IMR-90 (cell line): Measurements from ENCODE around the gene ZACN. TPM values are rescaled to one million over a fixed set of nuclear protein-coding genes. Genes with fewer than 3 reads are reported as not detected.

Source experiments
- ATAC-seq: fragments of 200-7000 bp; cut with Tn5 transposase; 2 replicates; pipeline ENCODE4 v1.9.1; 2020; ENCODE audit warnings: low read depth, mild to moderate bottlenecking, moderate library complexity
- BruUV-seq: library from RNA; stranded (reverse); fragments of 400-500 nt; replicated peaks from 2 replicates; lab custom pipeline; 2021; lab: Mats Ljungman, UMichigan
- CTCF ChIA-PET: fragments of 300-600 bp; formaldehyde crosslinking; extraction: SDS; loops from one replicate; lab custom pipeline; 2021; ENCODE audit warnings: antibody characterized with exemption; lab: Yijun Ruan, JAX
- POLR2A ChIA-PET: fragments of 300-600 bp; sonication (Branson Sonifier 250); formaldehyde crosslinking; loops from one replicate; lab custom pipeline; 2022; ENCODE audit warnings: antibody characterized with exemption; ENCODE audit not compliant: unreplicated experiment; lab: Charles Lee
- DNase-seq: peaks from one replicate; pipeline ENCODE4 v3.0.0; 2013
- H2AFZ ChIP-seq: replicated peaks from 2 replicates; pipeline ENCODE3; 2013; ENCODE audit warnings: low read length, mild to moderate bottlenecking; ENCODE audit not compliant: poor library complexity
- H2AK5ac ChIP-seq: 2 replicates; pipeline ENCODE4 v1.6.1; 2013; ENCODE audit warnings: low read depth, low read length, inconsistent platforms
- H2AK9ac ChIP-seq: replicated peaks from 2 replicates; pipeline ENCODE3; 2013; ENCODE audit warnings: mild to moderate bottlenecking, low read depth, low read length, moderate library complexity; ENCODE audit not compliant: poor library complexity
- H2BK120ac ChIP-seq: 2 replicates; pipeline ENCODE4 v1.6.1; 2013; ENCODE audit warnings: low read depth, low read length, inconsistent platforms
- H2BK15ac ChIP-seq: 3 replicates; pipeline ENCODE4 v1.6.1; 2013; ENCODE audit warnings: low read depth, low read length, inconsistent platforms
- H2BK20ac ChIP-seq: 2 replicates; pipeline ENCODE4 v1.6.1; 2013; ENCODE audit warnings: low read depth, mild to moderate bottlenecking, inconsistent platforms, low read length, moderate library complexity
- H2BK5ac ChIP-seq: 2 replicates; pipeline ENCODE4 v1.6.1; 2013; ENCODE audit warnings: mild to moderate bottlenecking, low read depth, low read length, inconsistent platforms; ENCODE audit not compliant: poor library complexity, severe bottlenecking
- H3K14ac ChIP-seq: replicated peaks from 2 replicates; pipeline ENCODE4 v1.6.1; 2013; ENCODE audit warnings: low read depth, low read length, inconsistent platforms
- H3K18ac ChIP-seq: 2 replicates; pipeline ENCODE4 v1.6.1; 2013; ENCODE audit warnings: low read depth, low read length, control low read depth
- H3K23ac ChIP-seq: 2 replicates; pipeline ENCODE4 v1.6.1; 2013; ENCODE audit warnings: low read depth, low read length, inconsistent platforms
- H3K27ac ChIP-seq: 2 replicates; pipeline ENCODE4 v1.5.1; 2013; ENCODE audit warnings: mild to moderate bottlenecking, control low read depth, low read length; ENCODE audit not compliant: insufficient read depth
- H3K27me3 ChIP-seq: 2 replicates; pipeline ENCODE4 v1.6.1; 2013; ENCODE audit warnings: low read length; ENCODE audit not compliant: control insufficient read depth, insufficient read depth
- H3K36me3 ChIP-seq: 2 replicates; pipeline ENCODE4 v1.6.1; 2013; ENCODE audit warnings: low read length, mixed read lengths; ENCODE audit not compliant: control insufficient read depth, insufficient read depth
- H3K4ac ChIP-seq: 2 replicates; pipeline ENCODE4 v1.6.1; 2013; ENCODE audit warnings: low read depth, low read length, inconsistent platforms
- H3K4me1 ChIP-seq: 2 replicates; pipeline ENCODE4 v1.6.1; 2013; ENCODE audit warnings: low read length, mixed read lengths; ENCODE audit not compliant: control insufficient read depth, insufficient read depth
- H3K4me2 ChIP-seq: 2 replicates; pipeline ENCODE4 v1.6.1; 2013; ENCODE audit warnings: low read depth, mild to moderate bottlenecking, control low read depth, low read length, moderate library complexity
- H3K4me3 ChIP-seq: 2 replicates; pipeline ENCODE4 v1.5.1; 2013; ENCODE audit warnings: low read depth, mild to moderate bottlenecking, control low read depth, low read length, moderate library complexity; ENCODE audit not compliant: insufficient read depth
- H3K56ac ChIP-seq: 2 replicates; pipeline ENCODE4 v1.6.1; 2013; ENCODE audit warnings: low read length, inconsistent platforms; ENCODE audit not compliant: insufficient read depth; ENCODE audit errors: extremely low read depth
- H3K79me1 ChIP-seq, 2 experiments: 2 replicates each; pipeline ENCODE4 v1.6.1; 2013; ENCODE audit warnings: low read length in 2 of 2, inconsistent platforms in 1 of 2, low read depth in 1 of 2
- H3K9ac ChIP-seq: 2 replicates; pipeline ENCODE4 v1.6.1; 2013; ENCODE audit warnings: low read depth, low read length, control low read depth
- H3K9me1 ChIP-seq: 2 replicates; pipeline ENCODE4 v1.6.1; 2013; ENCODE audit warnings: low read length, inconsistent platforms; ENCODE audit not compliant: insufficient read depth
- H3K9me3 ChIP-seq: 2 replicates; pipeline ENCODE4 v1.6.1; 2013; ENCODE audit warnings: low read length; ENCODE audit not compliant: control insufficient read depth, insufficient read depth
- H4K20me1 ChIP-seq: 2 replicates; pipeline ENCODE4 v1.6.1; 2013; ENCODE audit warnings: low read length, inconsistent platforms; ENCODE audit not compliant: insufficient read depth
- H4K5ac ChIP-seq: 2 replicates; pipeline ENCODE4 v1.6.1; 2013; ENCODE audit warnings: mild to moderate bottlenecking, low read depth, low read length, control low read depth
- H4K8ac ChIP-seq, 2 experiments: 2 replicates each; pipeline ENCODE4 v1.6.1; 2013; ENCODE audit warnings: low read depth in 2 of 2, low read length in 2 of 2, control low read depth in 1 of 2, inconsistent platforms in 1 of 2
- H4K91ac ChIP-seq: 2 replicates; pipeline ENCODE4 v1.6.1; 2013; ENCODE audit warnings: low read depth, low read length, inconsistent platforms; ENCODE audit not compliant: insufficient read depth
- BHLHE40 ChIP-seq: fragments of 150-350 bp; IDR thresholded peaks from 2 replicates; pipeline ENCODE4 v1.6.1; 2016; ENCODE audit warnings: mild to moderate bottlenecking, low read depth, low read length
- CEBPB ChIP-seq: IDR thresholded peaks from 2 replicates; pipeline ENCODE4 v1.6.1; 2012; ENCODE audit warnings: low read depth, low read length, improper control_type of control experiment
- FOS ChIP-seq: fragments of 150-350 bp; IDR thresholded peaks from 2 replicates; pipeline ENCODE4 v1.6.1; 2016; ENCODE audit warnings: low read depth, low read length
- MAFK ChIP-seq: IDR thresholded peaks from 2 replicates; pipeline ENCODE4 v1.6.1; 2012; ENCODE audit warnings: low read depth, low read length, improper control_type of control experiment
- POLR2A ChIP-seq: IDR thresholded peaks from 2 replicates; pipeline ENCODE4 v1.6.1; 2012; ENCODE audit warnings: mild to moderate bottlenecking, low read depth, low read length
- RAD21 ChIP-seq: IDR thresholded peaks from 2 replicates; pipeline ENCODE4 v1.6.1; 2012; ENCODE audit warnings: low read length, improper control_type of control experiment
- RFX5 ChIP-seq: IDR thresholded peaks from 2 replicates; pipeline ENCODE4 v1.8.0; 2012; ENCODE audit warnings: low read depth, mild to moderate bottlenecking, low read length, moderate library complexity
- SMC3 ChIP-seq: fragments of 150-350 bp; IDR thresholded peaks from 2 replicates; pipeline ENCODE4 v1.6.1; 2016; ENCODE audit warnings: low read depth, mild to moderate bottlenecking, antibody characterized with exemption, low read length, moderate library complexity
- WGBS, 2 experiments: methylation state at CpG; one replicate each; pipeline versions ENCODE4 v1.1.5 to v1.1.7; 2013; ENCODE audit warnings: missing lambda C conversion rate in 2 of 2; ENCODE audit not compliant: insufficient read length in 1 of 2; ENCODE audit errors: extremely low coverage in 2 of 2; 5-methylcytosine and 5-hydroxymethylcytosine counted together
- dilution Hi-C: fragments of 300-500 bp; cut with HindIII; formaldehyde crosslinking; loops from one replicate; pipeline ENCODE4 v1.14.3; 2018; ENCODE audit warnings: low sequenced_read_pairs; ENCODE audit not compliant: unreplicated experiment
- in situ Hi-C: fragments of 300-500 bp; cut with MboI; formaldehyde crosslinking; loops from 3 replicates; pipeline ENCODE4 v1.14.3; 2019; ENCODE audit warnings: low sequenced_read_pairs, inconsistent platforms, mixed read lengths
- intact Hi-C: fragments of 100-400 bp; cut with micrococcal nuclease; formaldehyde crosslinking; loops from 2 replicates; pipeline ENCODE4 v1.10.0; 2022
- polyA plus RNA-seq, 3 experiments: library from polyadenylated mRNA; depleted of rRNA; stranded (reverse); fragments of >200 nt; gene quantifications; 2 replicates each; pipeline ENCODE4 v1.2.3, GENCODE V29; 2012; ENCODE audit warnings: low replicate concordance in 1 of 3
- total RNA-seq: library from RNA; depleted of rRNA; stranded (reverse); fragments of >200 nt; gene quantifications from 2 replicates; pipeline ENCODE4 v1.2.3, GENCODE V29; 2012
- TF ChIP-seq, protein P1 (sequence below): conservative IDR thresholded peaks from 2 replicates; pipeline ENCODE4 v1.5.1; 2012; ENCODE audit warnings: mild to moderate bottlenecking, low read depth, low read length, improper control_type of control experiment
- TF ChIP-seq, protein P2 (sequence below): fragments of 150-350 bp; IDR thresholded peaks from 2 replicates; pipeline ENCODE4 v1.6.1; 2016; ENCODE audit warnings: low read depth, mild to moderate bottlenecking, low read length, moderate library complexity, borderline replicate concordance
- TF ChIP-seq, protein P3 (sequence below): fragments of 150-350 bp; IDR thresholded peaks from 2 replicates; pipeline ENCODE4 v1.6.1; 2017; ENCODE audit warnings: mild to moderate bottlenecking, antibody characterized with exemption, low read length, low read depth

ZACN gene
- total and polyA plus RNA-seq, 2 of the 4 experiments (the other 2 are of a cell fraction) = not detected

DNA sequence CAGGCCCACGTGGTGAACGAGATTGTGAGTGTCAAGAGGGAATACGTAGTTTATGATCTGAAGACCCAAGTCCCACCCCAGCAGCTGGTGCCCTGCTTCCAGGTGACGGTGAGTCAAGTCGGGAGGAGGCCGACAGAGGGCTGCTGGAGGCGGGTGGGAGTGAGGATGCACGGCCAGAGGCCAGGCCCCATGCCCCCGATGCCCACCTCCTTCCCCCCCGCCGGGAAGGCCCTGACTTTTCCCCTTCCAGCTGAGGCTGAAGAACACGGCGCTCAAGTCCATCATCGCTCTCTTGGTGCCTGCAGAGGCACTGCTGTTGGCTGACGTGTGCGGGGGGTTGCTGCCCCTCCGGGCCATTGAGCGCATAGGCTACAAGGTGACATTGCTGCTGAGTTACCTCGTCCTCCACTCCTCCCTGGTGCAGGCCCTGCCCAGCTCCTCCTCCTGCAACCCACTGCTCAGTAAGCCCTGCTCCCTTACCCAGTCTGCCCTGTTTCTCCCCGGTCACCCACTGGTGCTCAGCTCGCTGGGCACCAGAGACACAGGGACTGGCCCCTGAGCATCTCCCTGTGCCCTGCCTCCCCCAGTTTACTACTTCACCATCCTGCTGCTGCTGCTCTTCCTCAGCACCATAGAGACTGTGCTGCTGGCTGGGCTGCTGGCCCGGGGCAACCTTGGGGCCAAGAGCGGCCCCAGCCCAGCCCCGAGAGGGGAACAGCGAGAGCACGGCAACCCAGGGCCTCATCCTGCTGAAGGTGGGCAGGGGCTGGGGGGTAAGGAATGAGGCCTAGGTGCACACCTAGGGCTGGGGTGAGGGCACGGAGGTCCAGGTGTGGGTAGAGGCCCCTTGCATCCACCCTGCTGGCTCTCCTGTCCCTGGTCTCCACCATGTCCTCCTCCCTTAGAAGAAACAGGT, 2.6 kb downstream of the ZACN start:
- Histone ChIP-seq H3K56ac (no peak overlapping the region), H3K4me2 (no peak overlapping the region), H3K4me3 (no peak overlapping the region), H4K91ac (no peak overlapping the region), H3K23ac (no peak overlapping the region), H4K20me1 (peaks cover 14% of the 10 kb centered on the region; the same call in 1 of the 2 replicates), H3K14ac (no peak overlapping the region), H3K4me1 (no peaks in the 10 kb centered on the region), H3K27ac (no peak overlapping the region), H2BK15ac (no peak overlapping the region), H3K79me1 (no peaks in the 10 kb centered on the region), H2BK20ac (no peak overlapping the region), H3K9me1 (peaks cover 8% of the 10 kb centered on the region; the same call in 1 of the 2 replicates), H3K9me3 (no peaks in the 10 kb centered on the region), H4K8ac (no peak overlapping the region), H3K27me3 (peaks cover 37% of the 10 kb centered on the region), H2BK120ac (no peak overlapping the region), H2BK5ac (no peak overlapping the region), H3K18ac (no peak overlapping the region), H3K4ac (no peak overlapping the region), H3K36me3 (peaks cover 38% of the 10 kb centered on the region), H2AK9ac (peak overlapping the region; percentile 45), H3K9ac (no peak overlapping the region), H2AK5ac (no peak overlapping the region), H4K5ac (no peak overlapping the region), H2AFZ (no peak overlapping the region)
- BruUV-seq = no TSS peak
- intact Hi-C loops = no loop called here
- ChIA-PET CTCF (no interaction called here), POLR2A (no interaction called here)
- dilution Hi-C loops = no loop called here
- TF ChIP-seq FOS (no peak), MAFK (no peak), POLR2A (no peak), RAD21 (no peak), SMC3 (no peak), BHLHE40 (no peak), CEBPB (no peak), RFX5 (no peak)
- TF ChIP-seq, protein P1, sequence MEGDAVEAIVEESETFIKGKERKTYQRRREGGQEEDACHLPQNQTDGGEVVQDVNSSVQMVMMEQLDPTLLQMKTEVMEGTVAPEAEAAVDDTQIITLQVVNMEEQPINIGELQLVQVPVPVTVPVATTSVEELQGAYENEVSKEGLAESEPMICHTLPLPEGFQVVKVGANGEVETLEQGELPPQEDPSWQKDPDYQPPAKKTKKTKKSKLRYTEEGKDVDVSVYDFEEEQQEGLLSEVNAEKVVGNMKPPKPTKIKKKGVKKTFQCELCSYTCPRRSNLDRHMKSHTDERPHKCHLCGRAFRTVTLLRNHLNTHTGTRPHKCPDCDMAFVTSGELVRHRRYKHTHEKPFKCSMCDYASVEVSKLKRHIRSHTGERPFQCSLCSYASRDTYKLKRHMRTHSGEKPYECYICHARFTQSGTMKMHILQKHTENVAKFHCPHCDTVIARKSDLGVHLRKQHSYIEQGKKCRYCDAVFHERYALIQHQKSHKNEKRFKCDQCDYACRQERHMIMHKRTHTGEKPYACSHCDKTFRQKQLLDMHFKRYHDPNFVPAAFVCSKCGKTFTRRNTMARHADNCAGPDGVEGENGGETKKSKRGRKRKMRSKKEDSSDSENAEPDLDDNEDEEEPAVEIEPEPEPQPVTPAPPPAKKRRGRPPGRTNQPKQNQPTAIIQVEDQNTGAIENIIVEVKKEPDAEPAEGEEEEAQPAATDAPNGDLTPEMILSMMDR = no peak
- TF ChIP-seq, protein P2, sequence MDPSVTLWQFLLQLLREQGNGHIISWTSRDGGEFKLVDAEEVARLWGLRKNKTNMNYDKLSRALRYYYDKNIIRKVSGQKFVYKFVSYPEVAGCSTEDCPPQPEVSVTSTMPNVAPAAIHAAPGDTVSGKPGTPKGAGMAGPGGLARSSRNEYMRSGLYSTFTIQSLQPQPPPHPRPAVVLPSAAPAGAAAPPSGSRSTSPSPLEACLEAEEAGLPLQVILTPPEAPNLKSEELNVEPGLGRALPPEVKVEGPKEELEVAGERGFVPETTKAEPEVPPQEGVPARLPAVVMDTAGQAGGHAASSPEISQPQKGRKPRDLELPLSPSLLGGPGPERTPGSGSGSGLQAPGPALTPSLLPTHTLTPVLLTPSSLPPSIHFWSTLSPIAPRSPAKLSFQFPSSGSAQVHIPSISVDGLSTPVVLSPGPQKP = no peak
- TF ChIP-seq, protein P3, sequence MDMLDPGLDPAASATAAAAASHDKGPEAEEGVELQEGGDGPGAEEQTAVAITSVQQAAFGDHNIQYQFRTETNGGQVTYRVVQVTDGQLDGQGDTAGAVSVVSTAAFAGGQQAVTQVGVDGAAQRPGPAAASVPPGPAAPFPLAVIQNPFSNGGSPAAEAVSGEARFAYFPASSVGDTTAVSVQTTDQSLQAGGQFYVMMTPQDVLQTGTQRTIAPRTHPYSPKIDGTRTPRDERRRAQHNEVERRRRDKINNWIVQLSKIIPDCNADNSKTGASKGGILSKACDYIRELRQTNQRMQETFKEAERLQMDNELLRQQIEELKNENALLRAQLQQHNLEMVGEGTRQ = no peak
- WGBS, 2 experiments = 64% methylated on average over 15 of the region's 27 CpGs; no CpG with 5 or more reads in 1 of the 2 experiments
- DNase-seq (no peak), ATAC-seq (no peak)
- in situ Hi-C loops = no loop called here
